Psoas muscle (tissue), 8 donors: Measurements from ENCODE around the gene MAMSTR. TPM values are rescaled to one million over a fixed set of nuclear protein-coding genes. Genes with fewer than 3 reads are reported as not detected.
A peak's percentile ranks its signal among the peaks of the same experiment; 100 is the strongest.

Experiments
- ATAC-seq, 4 donors: fragments of 200-7000 bp; cut with Tn5 transposase; one replicate each; pipeline ENCODE4 v1.9.1; 2020; ENCODE audit warnings: moderate library complexity in 3 of 4, mild to moderate bottlenecking in 2 of 4
- DNase-seq, 2 donors: peaks; one replicate each; pipeline ENCODE4 v3.0.0-alpha.2; 2020
- H3K27ac ChIP-seq: fragments of 200-600 bp; one replicate; pipeline ENCODE4 v1.8.0; 2022
- H3K27me3 ChIP-seq, 3 donors: fragments of 200-600 bp in 1 of 3; one replicate each; pipeline versions ENCODE4 v1.6.1 to v1.8.0; 2013 to 2022; ENCODE audit warnings: low read length in 2 of 3, mild to moderate bottlenecking in 2 of 3, moderate library complexity in 1 of 3; ENCODE audit not compliant: insufficient read depth in 3 of 3
- H3K36me3 ChIP-seq, 2 donors: fragments of 200-600 bp in 1 of 2; one replicate each; pipeline versions ENCODE4 v1.6.1 to v1.8.0; 2013 to 2022; ENCODE audit warnings: low read depth in 1 of 2, mild to moderate bottlenecking in 1 of 2, moderate library complexity in 1 of 2; ENCODE audit not compliant: insufficient read depth in 1 of 2
- H3K4me1 ChIP-seq: fragments of 200-600 bp; one replicate; pipeline ENCODE4 v1.8.0; 2022
- H3K4me3 ChIP-seq: fragments of 200-600 bp; one replicate; pipeline ENCODE4 v1.8.0; 2022; ENCODE audit warnings: mild to moderate bottlenecking
- H3K9me3 ChIP-seq: fragments of 200-600 bp; one replicate; pipeline ENCODE4 v1.8.0; 2022
- CTCF ChIP-seq: fragments of 200-600 bp; IDR thresholded peaks from one replicate; pipeline ENCODE4 v1.8.0; 2022; ENCODE audit warnings: antibody characterized with exemption
- WGBS, 3 donors: extraction: QIAGEN DNeasy Blood & Tissue Kit; methylation state at CpG; one replicate each; pipeline versions ENCODE4 v1.1.6 to v1.1.7; 2013; 5-methylcytosine and 5-hydroxymethylcytosine counted together
- intact Hi-C, 2 donors: fragments of 100-400 bp; cut with DNase I; formaldehyde crosslinking; loops; one replicate each; pipeline versions ENCODE4 v1.11.0 to v1.14.2; 2022
- polyA plus RNA-seq, 3 donors: library from polyadenylated mRNA; stranded (reverse); fragments of 200-250 nt; gene quantifications; one replicate each; pipeline ENCODE4 v1.2.3, GENCODE V29; 2013
- total RNA-seq, 4 donors: library from RNA; stranded (reverse); fragmentation: NEBNext Ultra II Directional in 2 of 4; extraction: Animal tissue kit (Norgen Biotek cat#: 25700) in 2 of 4; gene quantifications; one replicate each; pipeline versions ENCODE4 v1.2.1 to v1.2.4, GENCODE V29; 2021 to 2023
- donor health status: healthy with polysubstance abuse.
- donor health status: DM: no; HTN: no; CAD: no; lungs with moderate emphysema.
- donor health status: Bipolar disorder and iron deficiency.
- donor health status: healthy.
- donor health status: DM: yes; HTN: yes; CAD: no.
- donor health status: DM: no; HTN: no; CAD: no.
- donor health status: DM: no; HTN: no; CAD: no.
- donor health status: DM: yes; HTN: yes; CAD: no.

Gene MAMSTR
- total and polyA plus RNA-seq, 7 donors, result 3.1 to 50.9 (median 10.5) TPM

DNA sequence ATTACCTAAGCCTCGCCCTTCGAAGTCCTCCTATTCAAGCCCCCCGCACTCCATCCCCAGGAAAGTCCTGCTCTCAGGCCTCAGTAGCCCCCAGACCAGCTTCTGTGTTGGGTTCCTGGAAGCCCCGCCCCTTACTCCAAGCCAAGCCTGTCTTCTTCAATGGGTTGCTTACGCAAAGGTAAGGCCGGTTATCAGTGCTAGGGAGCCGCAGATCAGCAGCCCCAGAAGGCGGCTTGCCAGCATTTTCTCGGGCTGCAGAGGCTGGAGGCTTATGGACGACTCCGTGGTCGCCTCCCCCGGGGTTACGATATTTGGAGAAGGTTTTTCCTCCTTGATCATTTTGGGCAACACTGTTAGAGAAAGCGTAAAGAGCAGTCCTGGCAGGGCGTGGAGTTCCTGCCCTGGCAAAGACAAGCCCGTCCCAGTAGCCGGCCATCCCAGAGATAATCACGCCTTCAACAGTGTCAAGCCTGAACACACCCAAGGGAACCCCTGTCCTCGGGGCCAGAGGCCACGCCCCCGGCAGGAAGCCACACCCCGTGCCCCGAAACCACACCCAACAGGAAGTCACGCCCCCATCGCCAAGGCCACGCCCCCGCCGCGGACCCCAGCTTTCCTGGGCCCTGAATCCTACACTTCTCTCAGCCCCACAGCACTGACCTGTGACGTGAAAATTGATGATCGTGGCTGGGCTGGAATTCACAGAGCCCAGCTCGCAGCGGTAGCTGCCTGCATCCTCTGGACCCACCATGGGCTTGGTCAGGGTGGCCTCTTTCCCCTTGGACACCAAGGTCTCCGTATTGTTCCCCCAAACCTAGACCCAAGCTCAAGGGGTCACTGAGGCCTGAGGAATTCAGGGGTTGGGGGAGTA lies 21.8 kb upstream of the MAMSTR start:
- peak in 1 of 4 donors; percentile 12 for ATAC-seq

GRCh38 chr19:48740164-48740972 lies 20.8 kb upstream of the MAMSTR start, which contains the start of gene RASIP1:
TSS of gene RASIP1 (minus strand) at chr19:48740610. CDS start at chr19:48740282, 328 bp downstream.
- DNase-seq (peak in 1 of 2 donors; percentile 75), ATAC-seq (no peak)
- peak within 1 kb of the TSS; percentile 68 for H3K4me3 ChIP-seq
- no peaks in the 10 kb centered on the region for H3K27me3 ChIP-seq
- 58 to 69% (median 62%) methylated on average over 27 of the region's 27 CpGs for WGBS, 3 donors
- H3K36me3 ChIP-seq, result no peaks in the 10 kb centered on the region
- H3K9me3 ChIP-seq, result no peaks in the 10 kb centered on the region
- H3K4me1 ChIP-seq, result peaks cover 5% of the 10 kb centered on the region
- no peak for TF ChIP-seq CTCF
- H3K27ac ChIP-seq, result peak within 1 kb of the TSS; percentile 78
- intact Hi-C loops, result loop anchor here (5.0 kb wide), 2 partner anchors 63 to 93 kb away; partner anchors contain the start of gene CA11 (in 1 of the 2)

More for the DNA sequence above, 21.8 kb upstream of the MAMSTR start:
- no peaks in the 10 kb centered on the region for H3K27me3 ChIP-seq
- H3K27ac ChIP-seq, result peak overlapping the region; percentile 78
- intact Hi-C loops, result loop anchor here (5.0 kb wide), 2 partner anchors 64 to 94 kb away; partner anchors contain the start of gene CA11 (in 1 of the 2)
- peak; percentile 58 to 76 for DNase-seq
- peak overlapping the region; percentile 68 for H3K4me3 ChIP-seq
- no peaks in the 10 kb centered on the region for H3K36me3 ChIP-seq
- WGBS, 3 donors, result 50 to 57% (median 56%) methylated on average over 35 of the region's 35 CpGs
- H3K4me1 ChIP-seq, result peaks cover 5% of the 10 kb centered on the region
- TF ChIP-seq CTCF, result no peak
- H3K9me3 ChIP-seq, result no peaks in the 10 kb centered on the region

GRCh38 chr19:48739404-48740163 lies 20.1 kb upstream of the MAMSTR start:
- no peak for TF ChIP-seq CTCF
- peaks cover 0 to 6% of the 10 kb centered on the region in 2 donors for H3K36me3 ChIP-seq
- intact Hi-C loops, result loop anchor here (5.0 kb wide), 2 partner anchors 62 to 92 kb away; partner anchors contain the start of gene CA11 (in 1 of the 2)
- H3K27me3 ChIP-seq, result no peaks in the 10 kb centered on the region
- DNase-seq (no peak), ATAC-seq (peak in 1 of 4 donors; percentile 2)
- 16 to 27% (median 16%) methylated on average over 45 to 51 of the region's 51 CpGs for WGBS, 3 donors
- peak overlapping the region; percentile 68 for H3K4me3 ChIP-seq
- H3K27ac ChIP-seq, result peak overlapping the region; percentile 78
- H3K4me1 ChIP-seq, result peaks cover 5% of the 10 kb centered on the region
- H3K9me3 ChIP-seq, result no peaks in the 10 kb centered on the region
